ENCODE data around the gene TMEM14A. TPM values are rescaled to one million over a fixed set of nuclear protein-coding genes. Genes with fewer than 3 reads are reported as not detected.
A peak's percentile ranks its signal among the peaks of the same experiment; 100 is the strongest.

The TMEM14A gene
- total RNA-seq, 1 donor from 2014 or later: 14.6 TPM

- peaks cover 23% of the 10 kb centered on the region for H3K4me1 ChIP-seq
- no peak overlapping the region for H3K4me3 ChIP-seq
- no peaks in the 10 kb centered on the region for H3K9me3 ChIP-seq
- no peak for TF ChIP-seq CTCF (IDR thresholded peaks at IDR 0.05)
- H3K27ac ChIP-seq: peak overlapping the region; percentile 15
- H3K36me3 ChIP-seq: no peaks in the 10 kb centered on the region
- DNase-seq (no peak), ATAC-seq (no peak)
- H3K27me3 ChIP-seq (ENCODE audit: low read depth): no peaks in the 10 kb centered on the region
- intact Hi-C loops (cut with DNase I): no loop called here
Observed at GRCh38 chr6:52641826-52642225, 29.1 kb upstream of the TMEM14A start.

GRCh38 chr6:52642368-52642767 lies 28.5 kb upstream of the TMEM14A start:
- H3K27ac ChIP-seq: no peak overlapping the region
- ATAC-seq (no peak), DNase-seq (no peak)
- TF ChIP-seq CTCF (IDR thresholded peaks at IDR 0.05): no peak
- H3K4me3 ChIP-seq: no peak overlapping the region
- H3K9me3 ChIP-seq: no peaks in the 10 kb centered on the region
- no peaks in the 10 kb centered on the region for H3K27me3 ChIP-seq (ENCODE audit: low read depth)
- no peaks in the 10 kb centered on the region for H3K36me3 ChIP-seq
- peaks cover 23% of the 10 kb centered on the region for H3K4me1 ChIP-seq
- intact Hi-C loops (cut with DNase I): no loop called here

GRCh38 chr6:52643158-52643557 lies 27.8 kb upstream of the TMEM14A start:
- no peak for TF ChIP-seq CTCF (IDR thresholded peaks at IDR 0.05)
- H3K27ac ChIP-seq: no peak overlapping the region
- ATAC-seq (no peak), DNase-seq (no peak)
- no peaks in the 10 kb centered on the region for H3K27me3 ChIP-seq (ENCODE audit: low read depth)
- no peak overlapping the region for H3K4me3 ChIP-seq
- no peaks in the 10 kb centered on the region for H3K36me3 ChIP-seq
- H3K4me1 ChIP-seq: peaks cover 23% of the 10 kb centered on the region
- no peaks in the 10 kb centered on the region for H3K9me3 ChIP-seq
- intact Hi-C loops (cut with DNase I): no loop called here

GRCh38 chr6:52644253-52644652 lies 26.7 kb upstream of the TMEM14A start:
- H3K36me3 ChIP-seq: no peaks in the 10 kb centered on the region
- no peak for DNase-seq
- H3K27ac ChIP-seq: no peak overlapping the region
- TF ChIP-seq CTCF (IDR thresholded peaks at IDR 0.05): no peak
- H3K4me1 ChIP-seq: peaks cover 23% of the 10 kb centered on the region
- H3K9me3 ChIP-seq: no peaks in the 10 kb centered on the region
- ATAC-seq: no peak
- intact Hi-C loops (cut with DNase I): no loop called here
- H3K4me3 ChIP-seq: no peak overlapping the region
- no peaks in the 10 kb centered on the region for H3K27me3 ChIP-seq (ENCODE audit: low read depth)

- H3K27ac ChIP-seq: no peak overlapping the region
- DNase-seq: no peak
- no peak for ATAC-seq
- no peak for TF ChIP-seq CTCF (IDR thresholded peaks at IDR 0.05)
- no peak overlapping the region for H3K4me3 ChIP-seq
- no peaks in the 10 kb centered on the region for H3K27me3 ChIP-seq (ENCODE audit: low read depth)
- H3K9me3 ChIP-seq: no peaks in the 10 kb centered on the region
- H3K4me1 ChIP-seq: peaks cover 15% of the 10 kb centered on the region
- H3K36me3 ChIP-seq: no peaks in the 10 kb centered on the region
- intact Hi-C loops (cut with DNase I): no loop called here
Observed at GRCh38 chr6:52645976-52646375, 24.9 kb upstream of the TMEM14A start.

- H3K27me3 ChIP-seq (ENCODE audit: low read depth): no peaks in the 10 kb centered on the region
- H3K4me3 ChIP-seq: no peak overlapping the region
- no peak overlapping the region for H3K27ac ChIP-seq
- intact Hi-C loops (cut with DNase I): no loop called here
- ATAC-seq: no peak
- no peaks in the 10 kb centered on the region for H3K9me3 ChIP-seq
- H3K4me1 ChIP-seq: peaks cover 4% of the 10 kb centered on the region
- no peaks in the 10 kb centered on the region for H3K36me3 ChIP-seq
- no peak for TF ChIP-seq CTCF (IDR thresholded peaks at IDR 0.05)
- no peak for DNase-seq
Observed at GRCh38 chr6:52647199-52647598, 23.7 kb upstream of the TMEM14A start.

Measured in lower lobe of right lung (tissue), 2 donors.